ENCODE measurements around the gene GBE1. TPM values are rescaled to one million over a fixed set of nuclear protein-coding genes. Genes with fewer than 3 reads are reported as not detected.
"Not testable (repeated sequence)": the region's sequence is repeated elsewhere in the genome, so short reads cannot be mapped to it uniquely, and the experiment has no call there.

Gene GBE1
- total RNA-seq, 1 donor from 2014 or later: 65.5 TPM

GRCh38 chr3:81760215-81760614 is 1.2 kb downstream of the GBE1 start:
- intact Hi-C loops (cut with DNase I): no loop called here
- ATAC-seq (ENCODE audit: poor library complexity) (no peak), DNase-seq (no peak)

GRCh38 chr3:81758771-81759170 is 2.7 kb downstream of the GBE1 start:
- intact Hi-C loops (cut with DNase I); DNase-seq; ATAC-seq (ENCODE audit: poor library complexity): not testable (repeated sequence)

- DNase-seq: no peak
- ATAC-seq (ENCODE audit: poor library complexity): no peak
- intact Hi-C loops (cut with DNase I): no loop called here
Measured at GRCh38 chr3:81758275-81758674, 3.2 kb downstream of the GBE1 start.

GRCh38 chr3:81753416-81754027 is 7.9 kb downstream of the GBE1 start:
- DNase-seq: no peak
- no peak for ATAC-seq (ENCODE audit: poor library complexity)
- intact Hi-C loops (cut with DNase I): no loop called here

- intact Hi-C loops (cut with DNase I): no loop called here
- ATAC-seq (ENCODE audit: poor library complexity): no peak
- no peak for DNase-seq
Measured at GRCh38 chr3:81752604-81753003, 8.8 kb downstream of the GBE1 start.

- ATAC-seq (ENCODE audit: poor library complexity) (no peak), DNase-seq (no peak)
- intact Hi-C loops (cut with DNase I): no loop called here
Measured at GRCh38 chr3:81749265-81749664, 12.2 kb downstream of the GBE1 start.

GRCh38 chr3:81747280-81747679 is 14.2 kb downstream of the GBE1 start:
- intact Hi-C loops (cut with DNase I); DNase-seq; ATAC-seq (ENCODE audit: poor library complexity): not testable (repeated sequence)

- intact Hi-C loops (cut with DNase I): no loop called here
- ATAC-seq (ENCODE audit: poor library complexity) (peak; percentile 89), DNase-seq (no peak)
Measured at GRCh38 chr3:81744366-81744765, 17.1 kb downstream of the GBE1 start.

GRCh38 chr3:81743096-81744025 is 18.1 kb downstream of the GBE1 start:
- DNase-seq (no peak), ATAC-seq (ENCODE audit: poor library complexity) (peak; percentile 74)
- intact Hi-C loops (cut with DNase I): no loop called here

GRCh38 chr3:81742581-81742980 is 18.9 kb downstream of the GBE1 start:
- ATAC-seq (ENCODE audit: poor library complexity) (no peak), DNase-seq (no peak)
- intact Hi-C loops (cut with DNase I): no loop called here

- ATAC-seq (ENCODE audit: poor library complexity) (no peak), DNase-seq (no peak)
- intact Hi-C loops (cut with DNase I): no loop called here
Measured at GRCh38 chr3:81741216-81741615, 20.2 kb downstream of the GBE1 start.

- ATAC-seq (ENCODE audit: poor library complexity) (no peak), DNase-seq (no peak)
- intact Hi-C loops (cut with DNase I): no loop called here
Measured at GRCh38 chr3:81740731-81741130, 20.7 kb downstream of the GBE1 start.

GRCh38 chr3:81735334-81735733 is 26.1 kb downstream of the GBE1 start:
- DNase-seq (no peak), ATAC-seq (ENCODE audit: poor library complexity) (no peak)
- intact Hi-C loops (cut with DNase I): no loop called here

- intact Hi-C loops (cut with DNase I): no loop called here
- ATAC-seq (ENCODE audit: poor library complexity): no peak
- no peak for DNase-seq
Measured at GRCh38 chr3:81734742-81735141, 26.7 kb downstream of the GBE1 start.

- no peak for ATAC-seq (ENCODE audit: poor library complexity)
- DNase-seq: no peak
- intact Hi-C loops (cut with DNase I): no loop called here
Measured at GRCh38 chr3:81732642-81733041, 28.8 kb downstream of the GBE1 start.

- DNase-seq (no peak), ATAC-seq (ENCODE audit: poor library complexity) (no peak)
- intact Hi-C loops (cut with DNase I): no loop called here
Measured at GRCh38 chr3:81728766-81729544, 32.5 kb downstream of the GBE1 start.

GRCh38 chr3:81726735-81727134 is 34.7 kb downstream of the GBE1 start:
- peak; percentile 9 for ATAC-seq (ENCODE audit: poor library complexity)
- intact Hi-C loops (cut with DNase I): no loop called here
- no peak for DNase-seq

GRCh38 chr3:81726132-81726531 is 35.3 kb downstream of the GBE1 start:
- DNase-seq: no peak
- ATAC-seq (ENCODE audit: poor library complexity): no peak
- intact Hi-C loops (cut with DNase I): no loop called here

- DNase-seq (no peak), ATAC-seq (ENCODE audit: poor library complexity) (peak; percentile 78)
- intact Hi-C loops (cut with DNase I): no loop called here
Measured at GRCh38 chr3:81723732-81724313, 37.6 kb downstream of the GBE1 start.

All from Right ventricle myocardium superior (tissue), 1 donor.